Measurements from ENCODE around the gene GPR158. TPM values are rescaled to one million over a fixed set of nuclear protein-coding genes. Genes with fewer than 3 reads are reported as not detected.

Gene GPR158
- total RNA-seq, 2 donors from 2014 or later: 0.09 to 0.29 TPM

DNA sequence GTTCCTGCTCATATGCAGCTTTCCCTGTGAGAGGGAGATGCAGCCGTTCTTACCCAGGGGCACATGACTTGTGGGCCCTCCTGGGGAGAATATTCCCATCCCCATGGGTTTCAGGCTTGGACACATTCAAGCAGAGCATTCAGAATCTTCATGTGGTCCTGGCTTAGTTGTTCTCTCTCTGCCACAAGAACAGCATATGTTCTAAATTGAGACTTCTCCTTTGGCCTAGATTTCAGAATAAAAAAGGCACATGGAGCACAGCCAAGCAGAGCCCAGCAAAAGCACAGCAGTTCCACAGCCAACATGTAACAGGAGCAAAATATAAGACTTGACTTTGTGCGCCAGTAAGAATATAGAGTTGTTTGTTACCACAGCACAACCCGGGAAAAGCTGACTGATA, 452.8 kb downstream of the GPR158 start:
- DNase-seq: no peak
- Mint-ChIP-seq H3K27me3 (ENCODE audit: insufficient read depth) (no peaks in the 10 kb centered on the region), H3K4me3 (no peak overlapping the region), H3K27ac (no peak overlapping the region), H3K4me1 (peaks cover 4% of the 10 kb centered on the region), H3K9me3 (peaks cover 3% of the 10 kb centered on the region), H3K36me3 (ENCODE audit: low read depth) (no peaks in the 10 kb centered on the region)
- WGBS, 2 experiments (ENCODE audit: insufficient coverage in 1 of 2, insufficient read length in 1 of 2): 85 to 92% methylated on average over 3 of the region's 3 CpGs
- H3K27me3 ChIP-seq (ENCODE audit: control insufficient read depth, insufficient read depth, low read length, poor library complexity, severe bottlenecking): no peaks in the 10 kb centered on the region
- H3K27ac ChIP-seq (ENCODE audit: low read depth, low read length): no peak overlapping the region
- no peaks in the 10 kb centered on the region for H3K4me1 ChIP-seq (ENCODE audit: control insufficient read depth, insufficient read depth, low read length)
- H3K36me3 ChIP-seq (ENCODE audit: control insufficient read depth, insufficient read depth, low read length): no peaks in the 10 kb centered on the region
- H3K9me3 ChIP-seq (ENCODE audit: control insufficient read depth, low read length): no peaks in the 10 kb centered on the region
- no peak overlapping the region for H3K4me3 ChIP-seq (ENCODE audit: low read length)
- no peak for TF ChIP-seq CTCF (conservative IDR thresholded peaks at IDR 0.05)
- no peak overlapping the region for H3K9ac ChIP-seq (ENCODE audit: extremely low read depth, low read length, poor library complexity, severe bottlenecking)

DNA sequence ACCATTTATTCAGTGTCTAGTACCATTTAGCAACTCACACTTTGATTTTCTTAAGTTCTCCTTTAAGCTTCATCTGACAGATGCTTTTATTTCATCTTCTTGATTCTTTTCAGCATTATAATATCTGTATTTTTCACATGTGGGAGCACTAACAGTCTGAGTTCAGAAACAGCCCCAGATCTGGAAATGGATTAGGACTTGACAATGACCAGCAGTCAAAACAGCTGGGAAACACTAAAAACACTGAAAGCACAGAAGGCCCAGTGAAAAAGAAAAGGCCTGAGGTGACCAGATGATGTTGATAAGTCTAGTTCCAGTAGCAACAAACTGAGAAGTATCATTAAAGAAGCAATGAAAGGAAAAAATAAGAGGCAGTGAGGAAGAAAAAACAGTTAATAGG, 454.5 kb downstream of the GPR158 start:
- no peaks in the 10 kb centered on the region for H3K9me3 ChIP-seq (ENCODE audit: control insufficient read depth, low read length)
- peaks cover 3% of the 10 kb centered on the region for H3K9me3 Mint-ChIP-seq
- H3K4me1 ChIP-seq (ENCODE audit: control insufficient read depth, insufficient read depth, low read length): no peaks in the 10 kb centered on the region
- H3K27me3 ChIP-seq (ENCODE audit: control insufficient read depth, insufficient read depth, low read length, poor library complexity, severe bottlenecking): no peaks in the 10 kb centered on the region
- H3K9ac ChIP-seq (ENCODE audit: extremely low read depth, low read length, poor library complexity, severe bottlenecking): no peak overlapping the region
- H3K4me3 Mint-ChIP-seq: no peak overlapping the region
- no peak for TF ChIP-seq CTCF (conservative IDR thresholded peaks at IDR 0.05)
- H3K36me3 ChIP-seq (ENCODE audit: control insufficient read depth, insufficient read depth, low read length): no peaks in the 10 kb centered on the region
- peaks cover 3% of the 10 kb centered on the region for H3K27me3 Mint-ChIP-seq (ENCODE audit: insufficient read depth)
- no peak overlapping the region for H3K27ac ChIP-seq (ENCODE audit: low read depth, low read length)
- DNase-seq: no peak
- H3K4me1 Mint-ChIP-seq: peaks cover 3% of the 10 kb centered on the region
- no peaks in the 10 kb centered on the region for H3K36me3 Mint-ChIP-seq (ENCODE audit: low read depth)
- no peak overlapping the region for H3K4me3 ChIP-seq (ENCODE audit: low read length)
- H3K27ac Mint-ChIP-seq: no peak overlapping the region

DNA sequence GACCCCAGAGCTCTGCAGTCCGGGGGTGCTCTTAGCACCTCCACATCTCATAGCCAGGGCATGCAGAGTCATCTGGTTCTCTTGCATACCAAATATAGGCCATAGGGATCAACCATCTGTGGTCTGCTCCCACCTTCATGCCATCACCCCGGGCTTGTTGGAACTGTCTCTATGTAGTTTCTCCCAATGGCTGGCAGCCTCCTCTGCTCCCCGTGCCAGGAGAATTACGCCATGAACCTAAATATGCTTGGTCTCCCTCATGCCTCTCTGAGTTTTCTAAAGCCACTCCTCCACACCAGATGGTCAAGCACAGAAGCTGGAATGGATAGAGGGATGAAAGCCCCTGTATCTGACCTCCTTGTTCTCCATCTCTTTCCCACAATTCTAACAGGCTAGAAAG, 456.7 kb downstream of the GPR158 start:
- peaks cover 3% of the 10 kb centered on the region for H3K27me3 Mint-ChIP-seq (ENCODE audit: insufficient read depth)
- Histone ChIP-seq H3K4me3 (ENCODE audit: low read length) (no peak overlapping the region), H3K27me3 (ENCODE audit: control insufficient read depth, insufficient read depth, low read length, poor library complexity, severe bottlenecking) (no peaks in the 10 kb centered on the region), H3K9ac (ENCODE audit: extremely low read depth, low read length, poor library complexity, severe bottlenecking) (no peak overlapping the region), H3K4me1 (ENCODE audit: control insufficient read depth, insufficient read depth, low read length) (no peaks in the 10 kb centered on the region), H3K9me3 (ENCODE audit: control insufficient read depth, low read length) (no peaks in the 10 kb centered on the region), H3K36me3 (ENCODE audit: control insufficient read depth, insufficient read depth, low read length) (no peaks in the 10 kb centered on the region), H3K27ac (ENCODE audit: low read depth, low read length) (no peak overlapping the region)
- 95 to 100% methylated on average over 1 to 4 of the region's 4 CpGs for WGBS, 2 experiments (ENCODE audit: insufficient coverage in 1 of 2, insufficient read length in 1 of 2)
- H3K9me3 Mint-ChIP-seq: no peaks in the 10 kb centered on the region
- peaks cover 3% of the 10 kb centered on the region for H3K4me1 Mint-ChIP-seq
- no peak overlapping the region for H3K4me3 Mint-ChIP-seq
- no peak overlapping the region for H3K27ac Mint-ChIP-seq
- no peak for DNase-seq
- H3K36me3 Mint-ChIP-seq (ENCODE audit: low read depth): no peaks in the 10 kb centered on the region
- TF ChIP-seq CTCF (conservative IDR thresholded peaks at IDR 0.05): no peak
